Mesenchymal stem cell (in vitro differentiated cells and primary cell): ENCODE data around the gene CREM.
A peak's percentile ranks its signal among the peaks of the same experiment; 100 is the strongest.

Experiments used
- DNase-seq: peaks from one replicate; pipeline ENCODE4 v3.0.0-alpha.2; 2013
- H2AFZ ChIP-seq: one replicate; pipeline ENCODE4 v1.6.1; 2013; ENCODE audit warnings: low read depth, mild to moderate bottlenecking, control low read depth, inconsistent platforms, low read length, moderate library complexity
- H2AK5ac ChIP-seq: 2 replicates; pipeline ENCODE4 v1.6.1; 2013; ENCODE audit warnings: low read length, moderate library complexity, mild to moderate bottlenecking, inconsistent platforms; ENCODE audit not compliant: severe bottlenecking
- H2BK120ac ChIP-seq: one replicate; pipeline ENCODE4 v1.6.1; 2013; ENCODE audit warnings: low read depth, mild to moderate bottlenecking, inconsistent platforms, low read length, moderate library complexity
- H2BK12ac ChIP-seq, 2 experiments: one replicate each; pipeline ENCODE4 v1.6.1; 2013; ENCODE audit warnings: inconsistent platforms in 2 of 2, low read length in 2 of 2, mild to moderate bottlenecking in 2 of 2, moderate library complexity in 2 of 2, control low read depth in 1 of 2
- H2BK15ac ChIP-seq: one replicate; pipeline ENCODE4 v1.6.1; 2013; ENCODE audit warnings: mild to moderate bottlenecking, low read depth, inconsistent platforms; ENCODE audit not compliant: poor library complexity, severe bottlenecking
- H2BK5ac ChIP-seq: 2 replicates; pipeline ENCODE4 v1.6.1; 2013; ENCODE audit warnings: low read depth, mild to moderate bottlenecking, low read length, control low read depth, inconsistent platforms; ENCODE audit not compliant: poor library complexity, severe bottlenecking
- H3K14ac ChIP-seq, 2 experiments: one replicate each; pipeline ENCODE4 v1.6.1; 2013; ENCODE audit warnings: inconsistent platforms in 2 of 2, low read length in 2 of 2, control low read depth in 1 of 2, mild to moderate bottlenecking in 1 of 2, moderate library complexity in 1 of 2
- H3K18ac ChIP-seq, 2 experiments: one replicate each; pipeline ENCODE4 v1.6.1; 2013; ENCODE audit warnings: inconsistent platforms in 2 of 2, low read length in 2 of 2, control low read depth in 1 of 2, low read depth in 1 of 2, mild to moderate bottlenecking in 1 of 2
- H3K23ac ChIP-seq, 2 experiments: one replicate each; pipeline ENCODE4 v1.6.1; 2013; ENCODE audit warnings: inconsistent platforms in 2 of 2, low read length in 2 of 2, mild to moderate bottlenecking in 2 of 2, moderate library complexity in 2 of 2, control low read depth in 1 of 2
- H3K27ac ChIP-seq: 2 replicates; pipeline ENCODE4 v1.5.1; 2013; ENCODE audit warnings: mild to moderate bottlenecking, moderate library complexity, low read length, control low read depth, inconsistent platforms; ENCODE audit not compliant: poor library complexity, severe bottlenecking
- H3K27me3 ChIP-seq, 2 experiments: 2 replicates each; pipeline versions ENCODE4 v1.6.1 to v1.7.0; 2013; ENCODE audit warnings: low read length in 2 of 2, mild to moderate bottlenecking in 2 of 2, moderate library complexity in 2 of 2, control low read depth in 1 of 2, inconsistent platforms in 1 of 2; ENCODE audit not compliant: control insufficient read depth in 1 of 2, insufficient read depth in 1 of 2
- H3K36me3 ChIP-seq, 2 experiments: 2 replicates each; pipeline versions ENCODE4 v1.6.1 to v1.7.0; 2013; ENCODE audit warnings: low read length in 2 of 2, control low read depth in 1 of 2, inconsistent platforms in 1 of 2, low read depth in 1 of 2, mild to moderate bottlenecking in 1 of 2; ENCODE audit not compliant: insufficient read depth in 2 of 2, control insufficient read depth in 1 of 2
- H3K4ac ChIP-seq, 2 experiments: one replicate each; pipeline ENCODE4 v1.6.1; 2013; ENCODE audit warnings: inconsistent platforms in 2 of 2, low read length in 2 of 2, mild to moderate bottlenecking in 2 of 2, moderate library complexity in 2 of 2, control low read depth in 1 of 2, low read depth in 1 of 2
- H3K4me1 ChIP-seq: 2 replicates; pipeline ENCODE4 v1.6.1; 2013; ENCODE audit warnings: low read depth, low read length, control low read depth; ENCODE audit not compliant: control insufficient read depth, insufficient read depth
- H3K4me2 ChIP-seq: 2 replicates; pipeline ENCODE4 v1.6.1; 2013; ENCODE audit warnings: low read length, mild to moderate bottlenecking, inconsistent platforms; ENCODE audit not compliant: poor library complexity, severe bottlenecking
- H3K4me3 ChIP-seq, 2 experiments: 2 replicates each; pipeline versions ENCODE4 v1.5.1 to v1.7.0; 2013; ENCODE audit warnings: low read length in 2 of 2, mild to moderate bottlenecking in 2 of 2, control low read depth in 1 of 2, low read depth in 1 of 2; ENCODE audit not compliant: insufficient read depth in 1 of 2
- H3K79me1 ChIP-seq: replicated peaks from 2 replicates; pipeline ENCODE4 v1.6.1; 2013; ENCODE audit warnings: mild to moderate bottlenecking, control low read depth, low read length, inconsistent platforms; ENCODE audit not compliant: poor library complexity, severe bottlenecking
- H3K9ac ChIP-seq: 2 replicates; pipeline ENCODE4 v1.7.0; 2013; ENCODE audit warnings: mild to moderate bottlenecking, low read length, moderate library complexity
- H3K9me3 ChIP-seq: 2 replicates; pipeline ENCODE4 v1.7.0; 2013; ENCODE audit warnings: mild to moderate bottlenecking, low read length; ENCODE audit not compliant: control insufficient read depth
- H4K8ac ChIP-seq: one replicate; pipeline ENCODE4 v1.6.1; 2013; ENCODE audit warnings: inconsistent platforms, mild to moderate bottlenecking, low read length, moderate library complexity
- H4K91ac ChIP-seq: one replicate; pipeline ENCODE4 v1.6.1; 2013; ENCODE audit warnings: mild to moderate bottlenecking, low read length, inconsistent platforms
- WGBS: methylation state at CpG from one replicate; pipeline ENCODE4 v1.1.7; 2013; ENCODE audit warnings: mixed read lengths; 5-methylcytosine and 5-hydroxymethylcytosine counted together

Gene CREM

DNA sequence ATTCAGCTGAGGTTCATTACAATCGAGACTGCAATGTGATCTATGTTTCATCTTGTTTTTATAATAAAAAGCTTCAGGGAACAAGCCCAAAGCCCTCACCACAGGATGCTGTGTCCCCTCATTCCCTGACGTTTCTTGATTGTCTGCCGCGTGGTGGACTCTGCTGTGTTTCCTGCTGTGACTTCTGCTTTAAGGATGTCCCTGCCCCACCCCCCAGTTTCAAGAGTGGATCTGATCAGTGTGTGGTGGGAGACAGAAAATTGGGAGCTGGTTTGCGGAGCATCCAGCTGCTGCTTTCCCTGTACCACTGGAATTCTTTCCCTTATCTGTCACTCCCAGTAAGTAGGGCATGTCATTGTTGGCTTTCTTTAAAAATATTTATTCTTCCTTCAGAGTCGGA lies 86.2 kb downstream of the CREM start:
- Histone ChIP-seq H2BK120ac (no peak overlapping the region), H2AFZ (no peak overlapping the region), H2BK12ac (no peak overlapping the region), H3K36me3 (peaks cover 3 to 5% of the 10 kb centered on the region in 2 experiments), H3K18ac (no peak overlapping the region), H3K4me1 (peaks cover 7% of the 10 kb centered on the region), H2AK5ac (no peak overlapping the region), H3K79me1 (no peaks in the 10 kb centered on the region), H4K91ac (no peak overlapping the region), H3K23ac (no peak overlapping the region), H2BK5ac (no peak overlapping the region), H3K27me3 (no peaks in the 10 kb centered on the region), H3K9me3 (no peaks in the 10 kb centered on the region), H3K14ac (no peak overlapping the region), H3K9ac (no peak overlapping the region), H2BK15ac (no peak overlapping the region), H3K27ac (no peak overlapping the region), H3K4ac (no peak overlapping the region), H3K4me2 (no peak overlapping the region), H3K4me3 (no peak overlapping the region), H4K8ac (no peak overlapping the region)
- DNase-seq = no peak
- WGBS = 64% methylated on average over 5 of the region's 6 CpGs

DNA sequence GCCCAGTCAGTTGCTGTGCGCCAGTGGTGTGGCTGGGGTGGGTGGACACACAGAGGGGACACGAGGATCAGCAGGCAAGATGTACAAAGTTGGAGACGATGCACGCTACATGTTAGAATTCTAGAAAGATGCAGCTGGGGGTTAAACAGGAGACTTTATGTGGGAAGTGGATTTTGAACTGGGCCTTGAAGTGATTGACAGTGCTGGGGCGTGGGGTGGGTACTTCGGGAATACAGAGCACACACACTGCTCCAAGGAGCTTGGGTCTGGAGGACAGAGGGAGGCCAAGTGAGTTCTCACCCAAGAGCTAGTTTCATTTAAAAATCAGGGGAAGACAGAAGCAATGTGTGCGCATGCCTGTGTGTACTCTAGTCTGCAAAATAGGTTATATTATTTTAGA lies 87.1 kb downstream of the CREM start:
- no peak overlapping the region for H3K18ac ChIP-seq
- 98% methylated on average over 6 of the region's 7 CpGs for WGBS
- no peak overlapping the region for H2BK5ac ChIP-seq
- H3K4me1 ChIP-seq = peaks cover 7% of the 10 kb centered on the region
- no peak for DNase-seq
- no peak overlapping the region for H2AFZ ChIP-seq
- H2BK12ac ChIP-seq = no peak overlapping the region
- H3K4ac ChIP-seq = no peak overlapping the region
- no peaks in the 10 kb centered on the region for H3K79me1 ChIP-seq
- H3K23ac ChIP-seq = no peak overlapping the region
- H4K8ac ChIP-seq = no peak overlapping the region
- H3K27me3 ChIP-seq = no peaks in the 10 kb centered on the region
- H3K9me3 ChIP-seq = no peaks in the 10 kb centered on the region
- no peak overlapping the region for H3K27ac ChIP-seq
- H2BK120ac ChIP-seq = no peak overlapping the region
- H3K36me3 ChIP-seq = peaks cover 3 to 5% of the 10 kb centered on the region in 2 experiments
- no peak overlapping the region for H3K4me2 ChIP-seq
- no peak overlapping the region for H3K14ac ChIP-seq
- H4K91ac ChIP-seq = peak overlapping the region; percentile 78
- H3K4me3 ChIP-seq = no peak overlapping the region
- no peak overlapping the region for H2AK5ac ChIP-seq
- H3K9ac ChIP-seq = no peak overlapping the region
- H2BK15ac ChIP-seq = no peak overlapping the region

DNA sequence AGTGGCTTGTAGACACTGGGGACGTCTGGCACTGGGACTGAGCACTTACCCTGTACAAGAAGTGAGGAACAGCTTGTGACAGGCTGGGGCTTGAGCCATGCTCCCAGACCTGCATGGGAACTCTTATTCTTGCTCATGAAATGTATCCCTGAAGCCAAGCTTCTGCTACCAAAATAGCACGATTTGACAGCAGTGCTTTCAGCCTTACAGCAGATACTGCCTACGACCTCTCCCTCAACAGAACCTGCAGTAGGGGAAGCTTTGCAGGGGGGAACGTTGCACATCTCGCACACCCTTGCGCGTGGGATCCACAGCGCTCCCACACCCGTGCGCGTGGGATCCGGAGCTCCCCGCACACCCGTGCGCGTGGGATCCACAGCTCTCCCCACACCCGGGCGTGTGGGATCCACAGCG lies 88.0 kb downstream of the CREM start:
- Histone ChIP-seq H3K4me1 (peaks cover 7% of the 10 kb centered on the region), H4K91ac (no peak overlapping the region), H2BK5ac (no peak overlapping the region), H3K18ac (no peak overlapping the region), H3K27ac (no peak overlapping the region), H3K23ac (no peak overlapping the region), H3K9me3 (no peaks in the 10 kb centered on the region), H3K4me2 (no peak overlapping the region), H4K8ac (no peak overlapping the region), H3K4me3 (no peak overlapping the region), H2BK12ac (no peak overlapping the region), H3K4ac (no peak overlapping the region), H2BK120ac (no peak overlapping the region), H3K36me3 (peaks cover 0 to 3% of the 10 kb centered on the region in 2 experiments), H3K14ac (no peak overlapping the region), H2AK5ac (no peak overlapping the region), H3K27me3 (no peaks in the 10 kb centered on the region), H3K79me1 (no peaks in the 10 kb centered on the region), H3K9ac (no peak overlapping the region), H2AFZ (no peak overlapping the region), H2BK15ac (no peak overlapping the region)
- DNase-seq = no peak
- 96% methylated on average over 19 of the region's 19 CpGs for WGBS

DNA sequence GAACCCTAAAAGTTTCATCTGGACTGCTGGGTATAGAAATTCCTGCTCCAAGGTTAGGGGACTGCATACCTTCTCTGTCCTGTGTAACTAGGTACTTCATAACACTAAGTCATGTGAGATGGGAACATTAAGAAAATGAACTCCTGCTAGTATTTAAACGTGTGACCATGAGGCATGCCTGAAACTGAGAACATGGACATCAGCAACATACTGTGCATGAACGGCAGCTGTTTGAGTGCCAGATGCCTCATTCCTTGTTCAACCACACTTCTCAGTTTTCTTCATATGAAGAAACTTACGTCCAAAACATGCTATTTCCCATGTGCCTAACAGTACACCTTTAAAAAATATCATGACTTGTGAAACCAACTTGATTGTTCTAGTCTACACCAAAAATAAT lies 88.5 kb downstream of the CREM start:
- H2BK5ac ChIP-seq = no peak overlapping the region

More for the DNA sequence above, 88.5 kb downstream of the CREM start:
- Histone ChIP-seq H3K4me2 (no peak overlapping the region), H2BK15ac (no peak overlapping the region), H4K91ac (no peak overlapping the region), H2BK120ac (no peak overlapping the region), H3K14ac (no peak overlapping the region), H3K79me1 (no peaks in the 10 kb centered on the region), H2BK12ac (no peak overlapping the region), H3K4me3 (no peak overlapping the region), H3K4me1 (peaks cover 7% of the 10 kb centered on the region), H4K8ac (no peak overlapping the region), H3K9ac (no peak overlapping the region), H3K18ac (no peak overlapping the region), H3K36me3 (peaks cover 0 to 3% of the 10 kb centered on the region in 2 experiments), H3K27me3 (no peaks in the 10 kb centered on the region), H3K4ac (no peak overlapping the region), H3K9me3 (no peaks in the 10 kb centered on the region), H3K27ac (no peak overlapping the region), H3K23ac (no peak overlapping the region), H2AK5ac (no peak overlapping the region), H2AFZ (no peak overlapping the region)
- 83% methylated on average over 3 of the region's 3 CpGs for WGBS
- no peak for DNase-seq
